GM20431 (cell line): ENCODE data around the gene RBSN.
"Not testable (repeated sequence)": the region's sequence is repeated elsewhere in the genome, so short reads cannot be mapped to it uniquely, and the experiment has no call there.

ENCODE experiments used
- in situ Hi-C: fragments of 300-500 bp; cut with MseI, MboI; formaldehyde crosslinking; loops from one replicate; pipeline ENCODE4 v1.15.0; 2020; ENCODE audit warnings: low sequenced_read_pairs; ENCODE audit not compliant: unreplicated experiment

The RBSN gene

GRCh38 chr3:15098503-15099363 lies at the start of gene RBSN:
RBSN (minus strand) TSS chr3:15099148; CDS start chr3:15096120, 3,028 bp downstream.
- in situ Hi-C loops = no loop called here

GRCh38 chr3:15148614-15149013 lies 49.7 kb upstream of the RBSN start:
- in situ Hi-C loops = no loop called here

GRCh38 chr3:15136885-15137284 lies 37.9 kb upstream of the RBSN start:
- in situ Hi-C loops = not testable (repeated sequence)

- in situ Hi-C loops = not testable (repeated sequence)
Measured at GRCh38 chr3:15134968-15135367, 36.0 kb upstream of the RBSN start.

- in situ Hi-C loops = not testable (repeated sequence)
Measured at GRCh38 chr3:15128403-15128802, 29.5 kb upstream of the RBSN start.

- in situ Hi-C loops = not testable (repeated sequence)
Measured at GRCh38 chr3:15126975-15127374, 28.0 kb upstream of the RBSN start.

- in situ Hi-C loops = loop anchor here (25.0 kb wide), 1 partner anchor 290 kb away; no protein-coding TSS in a partner anchor
Measured at GRCh38 chr3:15122398-15122797, 23.4 kb upstream of the RBSN start.

- in situ Hi-C loops = loop anchor here (25.0 kb wide), 1 partner anchor 290 kb away; no protein-coding TSS in a partner anchor
Measured at GRCh38 chr3:15121936-15122335, 23.0 kb upstream of the RBSN start.

- in situ Hi-C loops = loop anchor here (25.0 kb wide), 1 partner anchor 291 kb away; no protein-coding TSS in a partner anchor
Measured at GRCh38 chr3:15120986-15121385, 22.0 kb upstream of the RBSN start.

GRCh38 chr3:15117011-15117410 lies 18.1 kb upstream of the RBSN start:
- in situ Hi-C loops = loop anchor here (25.0 kb wide), 1 partner anchor 295 kb away; no protein-coding TSS in a partner anchor

- in situ Hi-C loops = loop anchor here (25.0 kb wide), 1 partner anchor 296 kb away; no protein-coding TSS in a partner anchor
Measured at GRCh38 chr3:15116032-15116669, 17.2 kb upstream of the RBSN start.

GRCh38 chr3:15114466-15115358 lies 15.8 kb upstream of the RBSN start:
- in situ Hi-C loops = loop anchor here (25.0 kb wide), 1 partner anchor 298 kb away; no protein-coding TSS in a partner anchor

GRCh38 chr3:15113884-15114283 lies 14.9 kb upstream of the RBSN start:
- in situ Hi-C loops = loop anchor here (25.0 kb wide), 1 partner anchor 298 kb away; no protein-coding TSS in a partner anchor

- in situ Hi-C loops = loop anchor here (25.0 kb wide), 1 partner anchor 299 kb away; no protein-coding TSS in a partner anchor
Measured at GRCh38 chr3:15113471-15113870, 14.5 kb upstream of the RBSN start.

GRCh38 chr3:15112011-15112410 lies 13.1 kb upstream of the RBSN start:
- in situ Hi-C loops = loop anchor here (25.0 kb wide), 1 partner anchor 300 kb away; no protein-coding TSS in a partner anchor

GRCh38 chr3:15110206-15110605 lies 11.3 kb upstream of the RBSN start:
- in situ Hi-C loops = loop anchor here (25.0 kb wide), 1 partner anchor 302 kb away; no protein-coding TSS in a partner anchor

GRCh38 chr3:15108869-15109268 lies 9.9 kb upstream of the RBSN start:
- in situ Hi-C loops = loop anchor here (25.0 kb wide), 1 partner anchor 303 kb away; no protein-coding TSS in a partner anchor

GRCh38 chr3:15108082-15108545 lies 9.2 kb upstream of the RBSN start:
- in situ Hi-C loops = loop anchor here (25.0 kb wide), 1 partner anchor 304 kb away; no protein-coding TSS in a partner anchor
